PC-3 (cell line): ENCODE measurements around the gene CDH4. TPM values are rescaled to one million over a fixed set of nuclear protein-coding genes. Genes with fewer than 3 reads are reported as not detected.

ENCODE experiments used
- ATAC-seq: fragments of 200-7000 bp; cut with Tn5 transposase; 2 replicates; pipeline ENCODE4 v1.9.1; 2020; ENCODE audit warnings: mild to moderate bottlenecking, moderate library complexity
- BruUV-seq: library from RNA; stranded (reverse); fragments of 400-500 nt; replicated peaks from 2 replicates; lab custom pipeline; 2021; lab: Mats Ljungman, UMichigan
- CTCF ChIA-PET: fragments of 300-600 bp; sonication (Branson Sonifier 250); formaldehyde crosslinking; loops from one replicate; lab custom pipeline; 2022; ENCODE audit warnings: antibody characterized with exemption; lab: Charles Lee
- POLR2A ChIA-PET: fragments of 300-600 bp; sonication (Branson Sonifier 250); formaldehyde crosslinking; loops from one replicate; lab custom pipeline; 2022; ENCODE audit warnings: antibody characterized with exemption; ENCODE audit not compliant: unreplicated experiment; lab: Charles Lee
- DNase-seq: peaks from one replicate; pipeline ENCODE4 v3.0.0-alpha.2; 2015
- H2AFZ ChIP-seq: fragments of 300-600 bp; sonication (generic); 2 replicates; pipeline ENCODE4 v1.6.0; 2016; ENCODE audit warnings: antibody characterized with exemption, low read length
- H3F3A ChIP-seq: fragments of 300-600 bp; sonication (generic); one replicate; pipeline ENCODE4 v1.6.0; 2017; ENCODE audit warnings: antibody characterized with exemption, low read length, control low read depth, mild to moderate bottlenecking; ENCODE audit not compliant: unreplicated experiment
- H3K27ac ChIP-seq: fragments of 300-600 bp; sonication (generic); 2 replicates; pipeline ENCODE4 v1.5.1; 2016; ENCODE audit warnings: mild to moderate bottlenecking, low read length
- H3K27me3 ChIP-seq: fragments of 300-600 bp; sonication (generic); 2 replicates; pipeline ENCODE4 v1.6.1; 2016; ENCODE audit warnings: low read length, mixed read lengths
- H3K36me3 ChIP-seq: fragments of 300-600 bp; sonication (generic); 2 replicates; pipeline ENCODE4 v1.6.1; 2016; ENCODE audit warnings: low read depth, mixed run types, low read length, mixed read lengths
- H3K4me1 ChIP-seq: fragments of 300-600 bp; sonication (generic); 2 replicates; pipeline ENCODE4 v1.5.1; 2016; ENCODE audit warnings: low read length; ENCODE audit not compliant: insufficient read depth
- H3K4me2 ChIP-seq: fragments of 300-600 bp; sonication (generic); 2 replicates; pipeline ENCODE4 v1.6.0; 2016; ENCODE audit warnings: low read length
- H3K4me3 ChIP-seq: fragments of 300-600 bp; sonication (generic); 2 replicates; pipeline ENCODE4 v1.5.1; 2016; ENCODE audit warnings: mild to moderate bottlenecking, low read length, mixed read lengths
- H3K79me2 ChIP-seq: fragments of 300-600 bp; sonication (generic); 2 replicates; pipeline ENCODE4 v1.6.1; 2017; ENCODE audit warnings: low read length, mixed read lengths
- H3K9ac ChIP-seq: fragments of 300-600 bp; sonication (generic); 2 replicates; pipeline ENCODE4 v1.6.0; 2016; ENCODE audit warnings: mild to moderate bottlenecking, low read length
- H3K9me2 ChIP-seq: fragments of 300-600 bp; sonication (generic); replicated peaks from 2 replicates; pipeline ENCODE4 v1.6.1; 2016; ENCODE audit warnings: mixed run types, low read length, mixed read lengths
- H3K9me3 ChIP-seq: fragments of 300-600 bp; sonication (generic); 2 replicates; pipeline ENCODE4 v1.6.1; 2016; ENCODE audit warnings: low read length, mixed read lengths
- H4K20me1 ChIP-seq: fragments of 300-600 bp; sonication (generic); 2 replicates; pipeline ENCODE4 v1.6.1; 2016; ENCODE audit warnings: low read length, mixed read lengths
- CTCF ChIP-seq: fragments of 300-600 bp; sonication (generic); conservative IDR thresholded peaks from 2 replicates; pipeline ENCODE4 v1.5.1; 2017; ENCODE audit warnings: antibody characterized with exemption, low read depth, mild to moderate bottlenecking, low read length
- EZH2 ChIP-seq: fragments of 300-600 bp; sonication (generic); IDR thresholded peaks from one replicate; pipeline ENCODE4 v1.6.1; 2017; ENCODE audit warnings: antibody characterized with exemption, mild to moderate bottlenecking, low read length; ENCODE audit not compliant: unreplicated experiment
- EZH2phosphoT487 ChIP-seq: fragments of 300-600 bp; sonication (generic); IDR thresholded peaks from 2 replicates; pipeline ENCODE4 v1.6.1; 2018; ENCODE audit warnings: mild to moderate bottlenecking, antibody characterized with exemption, low read length, borderline replicate concordance
- intact Hi-C: fragments of 100-400 bp; cut with micrococcal nuclease; formaldehyde crosslinking; loops from 2 replicates; pipeline ENCODE4 v1.9.0; 2023
- total RNA-seq: library from RNA; depleted of rRNA; stranded (reverse); fragments of >200 nt; gene quantifications from 2 replicates; pipeline ENCODE4 v1.2.3, GENCODE V29; 2014

The CDH4 gene
- total RNA-seq, 1 experiment from 2014 or later, result not detected

- Histone ChIP-seq H3K4me2 (no peak overlapping the region), H3K9me3 (0 out of 2 replicates have a peak, but pooled peaks cover 4% of the 10 kb centered on the region), H3K36me3 (no peaks in the 10 kb centered on the region), H3K27ac (no peak overlapping the region), H3F3A (no peaks in the 10 kb centered on the region), H3K27me3 (peaks cover 15% of the 10 kb centered on the region; the same call in 1 of the 2 replicates), H3K4me3 (no peak overlapping the region), H3K79me2 (no peaks in the 10 kb centered on the region), H3K4me1 (no peaks in the 10 kb centered on the region), H4K20me1 (no peaks in the 10 kb centered on the region), H3K9ac (no peak overlapping the region), H3K9me2 (no peaks in the 10 kb centered on the region), H2AFZ (no peak overlapping the region)
- ChIA-PET CTCF (no interaction called here), POLR2A (no interaction called here)
- ATAC-seq, result no peak
- no TSS peak for BruUV-seq
- intact Hi-C loops, result no loop called here
- TF ChIP-seq EZH2phosphoT487, result no peak
- DNase-seq, result no peak
Measured at GRCh38 chr20:61291166-61291829, 39.2 kb downstream of the CDH4 start.

- Histone ChIP-seq H3K9me2 (no peaks in the 10 kb centered on the region), H3F3A (no peaks in the 10 kb centered on the region), H2AFZ (no peak overlapping the region), H3K4me1 (no peaks in the 10 kb centered on the region), H3K9ac (no peak overlapping the region), H3K27me3 (peaks cover 15% of the 10 kb centered on the region; the same call in 1 of the 2 replicates), H4K20me1 (no peaks in the 10 kb centered on the region), H3K79me2 (no peaks in the 10 kb centered on the region), H3K4me3 (no peak overlapping the region), H3K27ac (no peak overlapping the region), H3K4me2 (no peak overlapping the region), H3K36me3 (no peaks in the 10 kb centered on the region), H3K9me3 (0 out of 2 replicates have a peak, but pooled peaks cover 4% of the 10 kb centered on the region)
- TF ChIP-seq EZH2 (no peak), CTCF (no peak), EZH2phosphoT487 (no peak)
- ATAC-seq (no peak), DNase-seq (no peak)
- ChIA-PET POLR2A (no interaction called here), CTCF (no interaction called here)
- intact Hi-C loops, result no loop called here
- BruUV-seq, result no TSS peak
Measured at GRCh38 chr20:61292391-61292790, 40.3 kb downstream of the CDH4 start.

GRCh38 chr20:61292821-61293612 is 41.0 kb downstream of the CDH4 start:
- ChIA-PET POLR2A (no interaction called here), CTCF (no interaction called here)
- no peak for DNase-seq
- Histone ChIP-seq H4K20me1 (no peaks in the 10 kb centered on the region), H3K9ac (no peak overlapping the region), H3F3A (no peaks in the 10 kb centered on the region), H3K9me3 (0 out of 2 replicates have a peak, but pooled peaks cover 4% of the 10 kb centered on the region), H3K9me2 (no peaks in the 10 kb centered on the region), H2AFZ (no peak overlapping the region), H3K27ac (no peak overlapping the region), H3K27me3 (peaks cover 15% of the 10 kb centered on the region; the same call in 1 of the 2 replicates), H3K4me3 (no peak overlapping the region), H3K4me2 (no peak overlapping the region), H3K36me3 (no peaks in the 10 kb centered on the region), H3K79me2 (no peaks in the 10 kb centered on the region), H3K4me1 (no peaks in the 10 kb centered on the region)
- BruUV-seq, result no TSS peak
- TF ChIP-seq EZH2, result no peak
- no peak for ATAC-seq
- intact Hi-C loops, result no loop called here
